Femur (tissue), 1 donor: ENCODE data around the gene SSPN.
"Not testable (repeated sequence)": the region's sequence is repeated elsewhere in the genome, so short reads cannot be mapped to it uniquely, and the experiment has no call there.

Experiments used
- DNase-seq: peaks from one replicate; pipeline ENCODE4 v3.0.0-alpha.2; 2017

The SSPN gene

GRCh38 chr12:26231470-26231869, 36.1 kb downstream of the SSPN start:
- DNase-seq: no peak

- DNase-seq: no peak
These were observed 36.5 kb downstream of the SSPN start for GRCh38 chr12:26231921-26232320.

GRCh38 chr12:26233631-26234030, 38.3 kb downstream of the SSPN start:
- peak; percentile 76 for DNase-seq

- not testable (repeated sequence) for DNase-seq
These were observed 40.1 kb downstream of the SSPN start for GRCh38 chr12:26235465-26235864.

GRCh38 chr12:26238341-26239121, 43.2 kb downstream of the SSPN start:
- DNase-seq: peak; percentile 39

- DNase-seq: peak; percentile 59
These were observed 43.9 kb downstream of the SSPN start for GRCh38 chr12:26239122-26239851.

- DNase-seq: no peak
These were observed 44.8 kb downstream of the SSPN start for GRCh38 chr12:26239852-26240815.

- DNase-seq: no peak
These were observed 45.7 kb downstream of the SSPN start for GRCh38 chr12:26241080-26241479.

- no peak for DNase-seq
These were observed 47.3 kb downstream of the SSPN start for GRCh38 chr12:26242683-26243082.

- DNase-seq: no peak
These were observed 49.1 kb downstream of the SSPN start for GRCh38 chr12:26244503-26244902.

- DNase-seq: no peak
These were observed 50.0 kb downstream of the SSPN start for GRCh38 chr12:26245175-26245942.

GRCh38 chr12:26246483-26247164, 51.3 kb downstream of the SSPN start:
- DNase-seq: no peak

- no peak for DNase-seq
These were observed 52.5 kb downstream of the SSPN start for GRCh38 chr12:26247873-26248272.

GRCh38 chr12:26250801-26251200, 55.4 kb downstream of the SSPN start:
- DNase-seq: no peak

GRCh38 chr12:26251600-26251999, 56.2 kb downstream of the SSPN start:
- no peak for DNase-seq

- no peak for DNase-seq
These were observed 57.6 kb downstream of the SSPN start for GRCh38 chr12:26252946-26253345.

GRCh38 chr12:26255893-26256645, 60.7 kb downstream of the SSPN start:
- no peak for DNase-seq

- no peak for DNase-seq
These were observed 69.0 kb downstream of the SSPN start for GRCh38 chr12:26264215-26264838.

- no peak for DNase-seq
These were observed 70.2 kb downstream of the SSPN start for GRCh38 chr12:26265606-26266005.

- DNase-seq: no peak
These were observed 71.5 kb downstream of the SSPN start for GRCh38 chr12:26266881-26267280.
